GM12892 (cell line): Measurements from ENCODE around the gene RIN3.

Source experiments
- POLR2A ChIP-seq: IDR thresholded peaks from 2 replicates; pipeline ENCODE4 v1.6.1; 2011; ENCODE audit warnings: low read depth, low read length, control low read depth
- POLR2AphosphoS5 ChIP-seq: IDR thresholded peaks from 2 replicates; pipeline ENCODE4 v1.6.1; 2011; ENCODE audit warnings: low read depth, low read length, control low read depth
- TAF1 ChIP-seq: IDR thresholded peaks from 2 replicates; pipeline ENCODE4 v1.6.1; 2011; ENCODE audit warnings: low read depth, mild to moderate bottlenecking, control low read depth, low read length, borderline replicate concordance

DNA sequence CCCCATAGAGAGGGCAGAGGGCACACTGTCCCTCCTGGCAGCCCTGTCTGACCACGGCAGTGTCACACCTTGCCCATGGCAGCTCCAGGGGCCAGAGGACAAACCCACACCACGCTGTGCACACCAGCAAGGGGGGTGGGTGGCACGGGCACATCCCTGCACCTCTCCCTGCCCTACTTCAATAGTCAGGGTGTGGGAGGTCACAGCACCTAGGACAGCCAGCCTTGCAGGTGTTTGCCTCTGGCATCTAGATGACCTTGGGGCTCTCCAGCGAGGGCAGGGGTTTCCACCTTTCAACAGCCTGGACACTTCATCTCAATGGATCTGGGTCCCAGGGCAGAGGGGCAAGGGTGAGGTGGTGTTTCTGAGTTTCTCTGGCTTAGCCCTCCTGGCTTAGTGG, 165.7 kb downstream of the RIN3 start:
- TF ChIP-seq POLR2A (no peak), TAF1 (no peak), POLR2AphosphoS5 (no peak)
